GM21619 (cell line): ENCODE results near the gene THOP1.

ENCODE experiments used
- ATAC-seq: cut with Tn5 transposase; IDR thresholded peaks from one replicate; pipeline ENCODE4 v1.9.1; 2021; ENCODE audit not compliant: unreplicated experiment

THOP1 gene

DNA sequence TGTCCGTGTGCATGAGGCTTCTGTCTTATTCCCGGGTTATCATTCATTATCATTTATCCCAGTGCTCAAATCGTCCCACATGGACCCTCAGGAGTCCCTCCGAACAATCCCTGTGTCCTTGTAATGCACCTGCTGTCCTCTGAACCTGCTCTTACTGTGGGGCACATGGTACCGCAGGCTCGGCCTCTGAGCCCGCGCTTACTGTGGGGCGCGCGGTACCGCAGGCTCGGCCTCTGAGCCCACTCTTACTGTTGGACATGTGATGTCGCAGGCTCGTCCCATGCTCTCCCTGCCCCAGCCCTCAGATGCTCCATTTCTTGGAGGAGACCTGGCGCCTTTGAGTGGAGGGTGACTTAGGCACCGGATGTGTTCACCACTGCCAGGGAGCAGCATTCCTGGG is 17.5 kb downstream of the THOP1 start:
- ATAC-seq, result no peak

DNA sequence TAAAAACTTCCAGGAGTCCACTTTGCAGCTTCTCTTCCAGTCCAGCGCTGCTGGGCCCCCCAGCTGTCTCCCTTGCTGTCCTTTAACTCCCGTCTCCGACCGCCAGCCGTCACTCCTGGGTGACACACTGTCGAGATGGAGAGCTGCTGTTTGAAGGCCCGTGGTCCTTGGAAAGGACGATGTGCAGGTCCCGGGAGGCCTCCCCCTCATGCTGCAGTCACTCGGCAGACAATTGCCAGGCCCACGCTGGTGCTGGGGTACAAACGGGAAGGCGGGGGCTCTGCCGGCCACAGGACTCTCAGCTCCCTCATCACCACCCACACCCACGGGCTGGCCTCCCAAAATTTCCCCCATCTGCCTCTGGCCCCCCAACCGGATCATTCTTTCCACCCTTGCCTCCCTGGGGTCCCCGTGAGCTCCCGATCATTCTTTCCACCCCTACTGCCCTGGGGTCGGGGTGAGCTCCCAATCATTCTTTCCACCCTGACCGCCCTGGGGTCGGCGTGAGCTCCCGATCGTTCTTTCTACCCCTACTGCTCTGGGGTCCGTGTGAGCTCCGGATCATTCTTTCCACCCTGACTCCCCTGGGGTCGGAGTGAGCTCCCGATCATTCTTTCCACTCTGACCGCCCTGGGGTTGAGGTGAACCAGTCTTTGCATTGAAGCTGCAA is 18.3 kb downstream of the THOP1 start:
- ATAC-seq, result no peak

DNA sequence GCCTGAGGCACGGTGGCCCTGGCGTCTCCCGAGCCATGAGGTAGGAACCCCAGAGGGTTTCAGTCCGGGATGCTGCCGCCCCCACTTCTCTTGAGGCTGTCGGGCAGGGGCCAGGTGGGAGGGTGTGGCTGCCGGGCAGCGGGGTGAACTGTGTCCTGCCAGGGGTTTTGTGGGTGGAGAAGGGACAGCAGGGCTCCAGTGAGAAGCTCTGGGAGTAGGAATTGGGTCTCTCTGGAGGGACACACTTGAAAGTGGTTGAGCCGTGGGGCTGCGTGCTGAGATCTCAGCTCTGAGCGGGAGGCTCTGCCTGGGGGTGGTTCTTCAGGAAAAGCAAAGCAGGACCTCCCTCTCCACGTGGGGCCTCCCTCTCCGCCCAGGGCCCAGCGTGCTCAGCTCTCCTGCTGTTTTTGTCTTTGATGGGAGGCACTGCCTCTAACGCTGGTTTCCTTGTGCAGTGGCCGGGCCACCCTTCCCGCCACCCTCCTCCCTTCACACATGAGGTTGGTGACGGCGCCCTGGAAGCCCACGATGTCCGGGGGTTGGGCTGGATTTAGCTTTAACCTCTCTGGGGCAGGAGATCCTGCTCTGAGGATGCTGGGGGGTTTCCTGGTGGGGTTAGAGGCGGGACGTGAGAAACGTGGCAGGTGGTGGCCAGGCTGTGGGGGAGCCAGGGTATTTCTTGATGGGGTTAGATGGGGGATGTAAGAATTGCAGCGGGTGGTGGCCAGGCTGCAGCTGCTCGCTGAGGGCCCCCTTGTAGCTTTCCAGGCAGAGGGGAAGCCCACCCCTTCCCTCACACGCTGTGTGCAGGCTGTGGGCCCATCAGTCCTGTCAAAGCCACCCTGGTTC is 19.1 kb downstream of the THOP1 start:
- no peak for ATAC-seq

DNA sequence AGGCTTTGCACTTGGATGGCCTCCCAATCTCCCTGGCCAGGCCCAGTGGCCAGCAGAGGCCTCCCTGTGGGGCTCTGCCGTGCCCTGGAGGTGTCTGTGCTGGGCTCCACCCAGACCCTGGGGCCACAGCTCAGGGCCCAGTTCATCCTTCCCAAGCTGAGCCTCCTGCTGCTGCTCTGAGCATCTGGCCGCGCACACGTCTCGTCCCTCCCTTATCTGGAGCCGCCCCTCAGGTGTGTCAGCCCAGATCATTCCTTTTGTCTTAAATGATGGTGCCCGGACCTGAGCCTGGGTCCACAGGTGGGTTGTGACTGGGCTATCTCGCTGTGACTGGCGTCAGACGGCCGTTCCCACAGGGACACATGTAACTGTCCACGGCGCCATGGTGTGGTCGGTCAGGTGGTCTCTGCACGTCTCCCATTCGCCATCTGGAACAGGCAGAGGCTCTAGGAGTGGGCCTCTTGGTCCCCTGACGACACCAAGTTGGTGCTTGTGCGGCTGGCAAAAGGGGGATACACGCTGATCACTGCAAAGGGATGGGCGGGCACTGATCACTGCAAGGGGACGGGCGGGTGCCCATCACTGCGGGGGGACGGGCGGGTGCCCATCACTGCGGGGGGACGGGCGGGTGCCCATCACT is 20.1 kb downstream of the THOP1 start:
- no peak for ATAC-seq

DNA sequence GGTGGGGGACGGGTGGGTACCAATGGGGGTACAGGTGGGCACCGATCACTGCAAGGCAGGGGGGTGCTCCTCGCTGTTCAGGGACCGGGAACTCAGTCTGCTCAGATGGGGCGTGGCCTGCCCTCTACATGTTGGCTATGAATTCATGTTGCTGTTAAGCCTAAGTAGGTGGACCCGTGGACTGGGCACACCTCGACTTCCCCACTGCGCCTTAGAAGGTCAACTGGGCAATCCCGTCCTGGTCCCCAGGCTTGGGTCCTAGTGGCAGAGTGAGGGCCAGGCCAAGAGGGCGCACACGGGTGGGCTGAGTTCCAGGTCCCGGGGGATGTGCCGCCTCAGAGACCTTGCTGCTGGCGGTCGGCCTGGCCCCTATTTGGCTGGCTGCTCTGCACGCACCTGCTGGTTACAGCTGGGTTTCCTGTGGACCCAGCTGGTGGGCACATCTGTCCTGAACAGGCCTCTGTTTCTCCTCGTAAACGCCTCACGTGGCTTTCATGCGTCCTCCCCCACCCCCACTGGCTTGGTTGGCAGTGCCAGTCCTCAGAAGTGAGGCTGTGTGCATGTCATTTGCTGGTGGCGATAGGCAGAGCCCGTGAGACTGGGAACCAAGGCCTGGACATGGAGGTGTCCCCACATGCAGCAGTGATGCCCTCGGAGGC is 20.8 kb downstream of the THOP1 start:
- ATAC-seq, result no peak

DNA sequence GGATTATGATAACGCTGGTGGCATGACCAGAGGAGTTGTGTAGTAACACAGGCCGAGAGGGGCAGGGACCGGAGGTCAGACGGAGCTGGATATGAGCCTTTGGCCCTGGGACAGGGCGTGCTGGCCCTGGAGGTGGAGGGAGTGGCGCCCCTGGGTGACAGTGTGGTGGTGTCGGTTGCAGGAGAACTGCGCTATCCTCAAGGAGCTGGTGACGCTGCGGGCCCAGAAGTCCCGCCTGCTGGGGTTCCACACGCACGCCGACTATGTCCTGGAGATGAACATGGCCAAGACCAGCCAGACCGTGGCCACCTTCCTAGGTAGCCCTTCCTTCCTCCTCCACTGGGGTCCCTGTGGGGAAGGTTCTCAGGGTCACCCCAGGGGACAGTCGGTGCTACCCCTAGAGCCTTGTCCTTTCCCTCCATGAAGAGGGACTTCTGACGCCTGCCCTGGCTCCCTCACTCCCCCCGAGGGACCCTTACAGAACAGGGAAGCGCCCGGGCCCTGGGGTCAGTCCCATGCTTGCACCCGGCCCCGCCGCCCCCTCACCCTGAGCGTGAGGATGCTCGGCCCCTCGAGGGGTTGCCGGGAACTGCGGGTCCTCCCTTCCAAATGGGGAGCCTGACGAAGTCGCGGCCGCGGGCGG is 21.6 kb downstream of the THOP1 start:
- ATAC-seq, result no peak

DNA sequence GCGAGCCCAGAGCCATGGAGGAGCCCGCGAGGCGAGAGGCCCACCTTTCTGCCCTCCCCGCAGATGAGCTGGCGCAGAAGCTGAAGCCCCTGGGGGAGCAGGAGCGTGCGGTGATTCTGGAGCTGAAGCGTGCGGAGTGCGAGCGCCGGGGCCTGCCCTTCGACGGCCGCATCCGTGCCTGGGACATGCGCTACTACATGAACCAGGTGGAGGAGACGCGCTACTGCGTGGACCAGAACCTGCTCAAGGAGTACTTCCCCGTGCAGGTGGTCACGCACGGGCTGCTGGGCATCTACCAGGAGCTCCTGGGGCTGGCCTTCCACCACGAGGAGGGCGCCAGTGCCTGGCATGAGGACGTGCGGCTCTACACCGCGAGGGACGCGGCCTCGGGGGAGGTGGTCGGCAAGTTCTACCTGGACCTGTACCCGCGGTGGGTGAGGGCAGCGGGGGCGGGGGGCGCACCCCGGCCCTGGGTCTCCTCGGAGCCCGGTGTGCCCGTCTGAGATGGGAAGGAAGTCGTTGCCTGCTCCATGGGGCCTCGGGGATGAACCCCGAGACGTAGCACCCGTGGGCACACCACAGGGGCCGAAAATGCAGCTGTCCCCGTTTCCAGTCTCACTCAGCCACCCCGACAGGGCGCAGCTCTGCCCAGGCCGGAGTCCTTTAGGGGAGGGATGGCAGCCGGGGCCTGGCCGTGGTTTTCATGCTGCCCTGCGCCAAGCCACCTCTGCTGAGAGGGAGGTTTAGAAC is 22.3 kb downstream of the THOP1 start:
- no peak for ATAC-seq

DNA sequence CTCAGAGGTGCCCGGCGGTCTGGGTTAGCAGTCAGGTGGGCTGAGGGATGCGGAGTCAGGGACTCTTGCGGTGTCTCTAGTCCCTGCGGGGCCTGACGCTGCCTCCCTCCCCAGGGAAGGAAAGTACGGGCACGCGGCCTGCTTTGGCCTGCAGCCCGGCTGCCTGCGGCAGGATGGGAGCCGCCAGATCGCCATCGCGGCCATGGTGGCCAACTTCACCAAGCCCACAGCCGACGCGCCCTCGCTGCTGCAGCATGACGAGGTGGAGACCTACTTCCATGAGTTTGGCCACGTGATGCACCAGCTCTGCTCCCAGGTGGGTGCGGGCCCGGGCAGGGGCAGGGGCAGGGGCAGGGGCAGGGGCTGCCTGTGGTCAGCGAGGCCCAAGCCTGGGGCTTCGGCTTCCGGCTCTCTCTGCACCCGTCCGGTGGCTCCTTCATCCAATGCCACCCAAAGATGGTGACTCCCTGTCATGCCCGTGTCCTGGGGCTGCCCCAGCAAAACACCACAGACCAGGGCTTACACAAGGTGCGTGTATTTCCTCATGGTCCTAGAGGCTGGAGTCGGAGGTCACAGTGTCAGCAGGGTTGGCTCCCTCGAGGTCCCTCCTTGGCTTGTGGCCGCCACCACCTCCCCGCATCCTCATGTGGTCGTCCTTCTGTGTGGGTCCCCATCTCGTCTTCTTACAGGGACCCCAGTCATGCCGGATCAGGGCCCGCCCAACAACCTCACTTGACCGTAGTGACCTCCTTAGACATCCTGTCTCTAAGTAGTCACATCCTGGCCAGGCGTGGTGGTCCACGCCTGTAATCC is 23.0 kb downstream of the THOP1 start:
- ATAC-seq, result no peak

DNA sequence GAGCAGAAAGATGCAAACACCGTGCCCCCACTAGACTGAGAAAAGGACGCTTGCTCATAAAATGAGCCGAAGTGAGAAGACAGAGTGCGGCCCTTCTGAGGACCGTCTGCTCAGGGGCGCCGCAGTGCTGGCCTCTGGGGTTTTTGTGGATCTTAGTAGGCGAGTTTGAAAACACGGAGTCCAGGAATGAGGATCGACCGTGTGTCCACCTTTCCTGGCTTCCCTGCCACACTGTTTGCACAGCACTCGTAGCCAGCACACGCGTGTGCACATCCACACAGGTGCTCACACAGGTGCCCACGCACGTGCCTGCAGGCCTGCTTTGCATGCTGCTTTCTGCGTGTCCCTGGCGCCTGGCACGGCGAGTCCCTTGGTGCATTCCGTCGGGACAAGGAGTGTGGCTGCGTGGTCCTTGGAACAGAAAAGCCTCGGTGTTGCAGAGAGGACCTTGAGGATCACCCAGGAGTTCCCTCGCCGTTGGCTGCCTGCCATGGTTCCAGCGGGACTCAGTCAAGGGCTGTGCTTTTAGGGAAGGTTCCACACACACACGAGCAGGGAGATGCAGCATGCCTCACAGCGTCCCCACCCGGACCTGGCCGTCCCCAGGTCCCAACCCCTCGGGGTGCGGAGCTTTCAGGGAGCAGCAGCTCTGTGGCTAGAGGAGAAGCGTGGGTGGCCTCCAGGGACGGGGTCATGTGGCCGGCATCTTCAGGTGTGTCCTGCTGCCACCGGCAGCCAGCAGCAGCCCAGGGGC is 24.3 kb downstream of the THOP1 start:
- ATAC-seq, result no peak

DNA sequence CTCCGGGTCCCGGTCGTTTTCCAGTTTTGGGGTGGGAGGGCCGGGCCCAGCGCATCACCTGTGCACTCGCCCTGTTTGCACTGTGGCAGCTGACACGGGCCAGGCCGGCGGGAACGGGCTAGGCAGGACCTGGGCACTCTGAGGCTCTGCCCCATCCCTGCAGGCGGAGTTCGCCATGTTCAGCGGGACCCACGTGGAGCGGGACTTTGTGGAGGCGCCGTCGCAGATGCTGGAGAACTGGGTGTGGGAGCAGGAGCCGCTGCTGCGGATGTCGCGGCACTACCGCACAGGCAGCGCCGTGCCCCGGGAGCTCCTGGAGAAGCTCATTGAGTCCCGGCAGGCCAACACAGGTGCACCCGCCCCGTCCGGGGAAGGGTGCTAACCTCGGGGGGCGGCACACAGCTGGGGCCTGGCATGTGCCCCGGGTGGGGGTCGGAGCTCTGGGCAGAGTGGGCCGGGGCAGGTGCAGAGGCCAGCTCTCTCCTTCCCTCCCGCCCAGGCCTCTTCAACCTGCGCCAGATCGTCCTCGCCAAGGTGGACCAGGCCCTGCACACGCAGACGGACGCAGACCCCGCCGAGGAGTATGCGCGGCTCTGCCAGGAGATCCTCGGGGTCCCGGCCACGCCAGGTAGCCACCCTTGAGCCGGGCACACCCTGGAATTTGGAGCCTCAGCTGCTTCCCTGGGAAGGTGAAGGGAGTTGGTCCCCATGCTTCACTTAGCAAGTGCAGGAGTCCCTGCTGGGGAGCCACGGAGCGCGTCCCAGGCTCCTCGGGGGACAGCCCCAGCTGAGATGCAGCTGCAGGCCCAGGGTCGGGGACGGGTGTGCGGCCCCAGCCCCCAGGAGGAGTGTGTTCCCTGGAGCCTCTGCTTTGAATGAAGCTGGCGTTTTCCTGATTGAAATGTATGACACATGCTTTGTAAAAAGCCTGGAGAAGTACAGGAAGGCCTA is 25.1 kb downstream of the THOP1 start:
- no peak for ATAC-seq

DNA sequence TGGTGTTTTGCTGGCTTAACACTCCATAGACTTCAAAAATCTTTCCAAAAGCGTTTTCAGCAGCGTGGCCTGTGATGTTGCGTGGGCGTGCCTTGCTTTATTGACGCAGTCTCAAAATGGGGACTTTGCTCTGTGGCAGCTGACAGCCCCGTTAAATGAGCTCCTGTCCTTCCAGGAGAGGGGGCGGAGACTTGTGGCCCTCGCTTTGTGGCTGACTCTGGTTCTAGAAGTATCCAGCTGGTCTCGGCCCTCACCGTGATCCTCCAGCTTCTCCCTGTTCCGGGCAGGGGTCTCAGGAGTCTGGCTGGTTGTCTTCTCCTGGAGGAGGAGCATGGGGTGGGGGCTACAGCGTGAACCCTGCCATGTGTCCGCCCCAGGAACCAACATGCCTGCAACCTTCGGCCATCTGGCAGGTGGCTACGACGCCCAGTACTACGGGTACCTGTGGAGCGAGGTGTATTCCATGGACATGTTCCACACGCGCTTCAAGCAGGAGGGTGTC is 26.0 kb downstream of the THOP1 start:
- ATAC-seq, result no peak

DNA sequence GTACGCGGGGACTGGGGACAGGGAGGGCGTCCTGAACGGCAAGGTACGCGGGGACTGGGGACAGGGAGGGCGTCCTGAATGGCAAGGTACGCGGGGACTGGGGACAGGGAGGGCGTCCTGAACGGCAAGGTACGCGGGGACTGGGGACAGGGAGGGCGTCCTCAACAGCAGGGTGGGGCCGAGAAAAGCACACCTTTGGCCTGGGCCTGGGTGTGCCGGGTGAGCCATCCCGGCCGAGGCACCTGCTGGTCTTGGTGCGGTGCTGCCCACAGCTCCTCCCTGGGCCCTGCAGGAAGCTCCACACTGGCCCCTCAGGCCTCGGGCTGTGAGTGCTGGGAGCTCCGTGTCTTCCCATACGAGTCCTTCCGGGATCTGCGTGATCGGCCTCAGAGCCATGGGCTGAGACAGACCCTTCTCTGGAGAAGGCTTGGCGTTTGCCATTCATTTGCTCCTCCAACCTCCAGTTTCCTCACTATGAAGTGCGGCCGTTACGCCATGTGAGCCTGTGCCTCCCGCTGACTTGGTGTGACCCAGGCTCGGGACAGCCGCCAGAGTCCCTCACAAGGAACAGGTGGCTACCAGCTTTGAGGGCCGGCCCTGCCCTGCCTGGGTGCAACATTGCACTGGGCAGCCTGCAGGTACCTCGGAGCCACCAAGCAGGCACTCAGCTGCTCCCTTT is 26.6 kb downstream of the THOP1 start:
- no peak for ATAC-seq

DNA sequence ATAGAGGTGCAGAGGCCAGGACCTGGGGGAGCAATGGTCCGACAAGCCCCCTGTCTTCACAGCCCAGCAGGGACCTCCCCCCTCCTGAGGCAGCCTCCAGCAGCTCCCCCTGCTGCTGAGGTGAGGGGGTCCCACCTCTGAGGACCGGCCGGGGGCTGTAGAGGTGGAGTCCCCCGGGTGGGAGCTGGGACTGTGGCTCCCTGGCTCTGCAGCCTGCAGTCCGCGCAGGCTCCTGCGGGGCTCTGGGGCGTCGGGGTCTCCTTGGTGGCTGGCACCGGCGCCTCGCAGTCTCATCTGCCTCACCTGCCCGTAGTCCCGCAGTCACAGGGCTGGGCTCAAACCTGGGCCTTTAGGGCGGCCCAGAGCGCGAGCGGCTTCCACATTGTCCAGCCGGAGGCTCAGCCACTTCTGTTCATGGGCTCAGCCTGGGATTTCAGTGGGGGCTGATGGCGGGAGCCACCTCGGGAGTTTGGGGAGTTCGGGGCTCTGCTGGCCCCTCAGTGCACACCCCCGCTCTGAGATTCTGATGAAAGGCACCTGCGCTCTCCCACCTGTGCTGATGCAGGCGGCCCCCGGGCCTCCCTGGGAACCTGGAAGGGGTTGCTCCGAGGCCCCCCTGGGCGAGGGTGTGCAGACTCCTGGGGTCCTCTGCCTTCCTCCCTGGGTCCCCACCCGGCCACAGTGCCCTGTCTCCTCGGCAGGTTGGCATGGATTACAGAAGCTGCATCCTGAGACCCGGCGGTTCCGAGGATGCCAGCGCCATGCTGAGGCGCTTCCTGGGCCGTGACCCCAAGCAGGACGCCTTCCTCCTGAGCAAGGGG is 27.3 kb downstream of the THOP1 start:
- ATAC-seq, result no peak

DNA sequence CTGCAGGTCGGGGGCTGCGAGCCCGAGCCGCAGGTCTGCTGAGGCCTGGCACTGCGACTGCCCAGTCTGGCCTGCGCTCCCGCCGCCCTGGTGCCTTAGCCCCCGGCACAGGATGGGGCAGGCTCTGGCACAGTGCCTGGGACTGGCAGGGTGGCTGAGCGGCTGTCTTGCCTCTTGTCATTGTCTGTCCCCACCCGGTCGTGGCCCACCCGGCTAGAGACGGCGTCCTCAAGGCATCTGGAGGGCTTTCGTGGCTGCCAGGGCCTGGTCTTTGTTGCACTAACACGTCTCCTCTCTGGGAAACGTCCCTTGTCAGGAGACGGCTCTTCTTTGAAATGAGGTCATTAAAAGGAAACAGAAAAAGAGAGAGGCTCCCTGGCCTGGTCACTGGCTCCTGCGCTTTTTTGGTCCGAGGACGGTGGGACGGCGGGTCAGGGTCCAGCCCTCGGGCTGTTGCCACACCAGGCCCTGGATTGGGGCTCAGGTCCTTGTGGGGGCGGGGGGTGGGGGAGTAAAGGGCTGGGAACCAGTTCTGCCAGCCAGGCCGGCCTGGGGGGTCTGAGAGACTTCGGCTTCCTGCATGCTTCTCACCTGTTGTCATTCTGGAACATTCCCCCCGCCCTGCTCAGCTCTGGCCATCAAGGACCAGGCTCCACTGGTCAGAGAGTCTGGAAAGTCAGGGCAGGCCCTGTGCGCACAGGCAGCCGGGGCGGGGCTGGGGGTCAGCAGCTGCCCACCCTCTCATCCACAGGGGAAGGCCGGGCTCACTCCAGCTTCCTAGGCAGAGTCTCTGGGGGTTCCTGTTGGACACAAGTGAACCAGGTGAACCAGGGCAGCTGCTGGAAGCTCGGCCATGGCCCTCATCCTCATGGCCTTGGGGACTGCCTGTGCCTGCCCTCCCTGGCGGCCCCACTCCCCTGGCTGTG is 28.2 kb downstream of the THOP1 start:
- ATAC-seq, result no peak

DNA sequence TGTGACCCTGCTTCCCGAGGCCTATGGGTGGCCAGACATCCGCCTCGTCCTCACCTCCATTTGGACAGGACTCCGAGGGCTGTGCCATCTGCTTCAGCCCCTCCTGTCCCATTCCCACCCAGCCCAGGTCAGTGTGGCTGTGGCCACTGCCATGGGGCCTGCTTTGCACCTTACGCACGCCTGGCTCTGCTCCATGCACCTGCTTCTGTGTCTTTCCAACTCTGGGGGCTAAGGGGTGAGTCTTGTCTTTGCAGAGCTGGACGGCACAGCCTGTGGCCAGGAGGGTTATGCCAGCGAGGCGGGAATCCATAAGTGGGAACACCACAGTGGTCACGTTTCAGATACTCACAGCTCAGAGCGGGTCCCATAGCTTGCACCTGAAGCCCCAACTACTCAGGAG is 29.1 kb downstream of the THOP1 start:
- no peak for ATAC-seq
